GM13977 (cell line): Measurements from ENCODE around the gene ZNF621.
A peak's percentile ranks its signal among the peaks of the same experiment; 100 is the strongest.

ENCODE experiments used
- DNase-seq: peaks from one replicate; pipeline ENCODE4 v3.0.0; 2012; ENCODE audit warnings: low spot score
- CTCF ChIP-seq: IDR thresholded peaks from 2 replicates; pipeline ENCODE4 v1.5.1; 2012; ENCODE audit warnings: mild to moderate bottlenecking, control low read depth; ENCODE audit not compliant: insufficient read depth; ENCODE audit errors: extremely low read depth, missing control alignments
- in situ Hi-C: fragments of 300-500 bp; cut with MboI; formaldehyde crosslinking; loops from one replicate; pipeline ENCODE4 v1.12.0; 2022; ENCODE audit warnings: low sequenced_read_pairs, low pct_unique_long_range_greater_than_20kb, mixed read lengths, inconsistent platforms; ENCODE audit not compliant: unreplicated experiment

The ZNF621 gene

GRCh38 chr3:40572588-40572987 lies 47.8 kb downstream of the ZNF621 start:
- in situ Hi-C loops, result no loop called here
- DNase-seq, result no peak
- no peak for TF ChIP-seq CTCF

GRCh38 chr3:40574050-40574449 lies 49.3 kb downstream of the ZNF621 start:
- in situ Hi-C loops, result no loop called here
- no peak for TF ChIP-seq CTCF
- DNase-seq, result no peak

- DNase-seq, result no peak
- in situ Hi-C loops, result loop anchor here (25.0 kb wide), 2 partner anchors 237 to 388 kb away; no protein-coding TSS in a partner anchor
Observed at GRCh38 chr3:40574661-40575060, 49.9 kb downstream of the ZNF621 start.

GRCh38 chr3:40576396-40576795 lies 51.6 kb downstream of the ZNF621 start:
- DNase-seq, result no peak
- no peak for TF ChIP-seq CTCF
- in situ Hi-C loops, result loop anchor here (25.0 kb wide), 2 partner anchors 239 to 386 kb away; no protein-coding TSS in a partner anchor

More at GRCh38 chr3:40574661-40575060, 49.9 kb downstream of the ZNF621 start:
- TF ChIP-seq CTCF, result no peak

- in situ Hi-C loops, result loop anchor here (10.0 to 25.0 kb wide), 3 partner anchors 243 to 1294 kb away; no protein-coding TSS in a partner anchor
- DNase-seq, result peak; percentile 66
- peak; percentile 93 for TF ChIP-seq CTCF
Observed at GRCh38 chr3:40580494-40581091, 55.8 kb downstream of the ZNF621 start.

GRCh38 chr3:40581166-40581565 lies 56.4 kb downstream of the ZNF621 start:
- in situ Hi-C loops, result loop anchor here (10.0 to 25.0 kb wide), 3 partner anchors 244 to 1294 kb away; no protein-coding TSS in a partner anchor
- DNase-seq, result no peak
- no peak for TF ChIP-seq CTCF
